NT2/D1 (cell line): ENCODE results near the gene COL5A2.

Experiments
- SUZ12 ChIP-seq: IDR thresholded peaks from 2 replicates; pipeline ENCODE4 v1.6.1; 2011; ENCODE audit not compliant: insufficient read length, insufficient read depth; ENCODE audit errors: extremely low read depth
- YY1 ChIP-seq: IDR thresholded peaks from 2 replicates; pipeline ENCODE4 v1.6.1; 2011; ENCODE audit not compliant: insufficient read length, insufficient read depth
- ZNF274 ChIP-seq: IDR thresholded peaks from 2 replicates; pipeline ENCODE4 v1.6.1; 2011; ENCODE audit warnings: mild to moderate bottlenecking, low read depth, low read length

- TF ChIP-seq ZNF274 (no peak), YY1 (no peak), SUZ12 (no peak)
These were observed 15.7 kb downstream of the COL5A2 start for GRCh38 chr2:189163889-189164288.
